Testis (tissue), 2 donors: ENCODE measurements around the gene ZNF142.
A peak's percentile ranks its signal among the peaks of the same experiment; 100 is the strongest.
"Not testable (repeated sequence)": the region's sequence is repeated elsewhere in the genome, so short reads cannot be mapped to it uniquely, and the experiment has no call there.

ENCODE experiments used
- CTCF ChIP-seq, 3 experiments: fragments of 450-650 bp in 2 of 3; fragments of 200-600 bp in 1 of 3; sonication (generic) in 1 of 3; IDR thresholded peaks; one replicate each; pipeline ENCODE4 v1.5.1; 2016 to 2019; ENCODE audit warnings: antibody characterized with exemption in 3 of 3, mild to moderate bottlenecking in 2 of 3, moderate library complexity in 1 of 3
- POLR2A ChIP-seq: fragments of 450-650 bp; IDR thresholded peaks from one replicate; pipeline ENCODE4 v1.6.1; 2017; ENCODE audit warnings: antibody characterized with exemption, mild to moderate bottlenecking, moderate library complexity

DNA sequence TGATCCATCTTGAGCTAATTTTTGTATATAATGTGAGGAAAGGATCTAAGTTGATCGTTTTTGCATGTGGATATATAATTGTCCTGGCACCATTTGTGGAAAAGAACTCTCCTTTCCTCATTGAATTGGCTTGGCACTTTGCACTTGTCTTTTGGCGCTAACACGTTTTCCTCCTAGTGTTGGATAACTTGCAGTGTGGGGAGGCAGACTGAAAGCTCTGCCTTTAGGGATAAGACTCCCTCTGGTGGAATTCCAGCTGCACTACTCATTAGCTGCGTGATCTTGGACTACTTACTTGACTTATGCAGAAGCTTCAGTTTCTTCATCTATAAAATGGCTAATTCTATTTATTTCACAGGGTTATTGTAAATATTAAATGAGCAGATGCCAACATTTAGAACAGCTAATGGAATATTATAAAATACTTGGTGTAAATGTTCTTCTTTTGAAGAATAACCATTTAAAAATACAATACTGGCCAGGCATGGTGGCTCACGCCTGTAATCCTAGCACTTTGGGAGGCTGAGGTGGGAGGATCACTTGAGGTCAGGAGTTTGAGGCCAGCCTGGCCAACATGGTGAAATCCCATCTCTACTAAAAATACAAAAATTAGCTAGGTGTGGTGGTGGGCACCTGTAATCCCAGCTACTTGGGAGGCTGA lies 28.1 kb upstream of the ZNF142 start:
- TF ChIP-seq CTCF (IDR thresholded peaks at IDR 0.05), result peak; percentile 54 to 68 (median 66)
- TF ChIP-seq POLR2A, result not testable (repeated sequence)
